ENCODE measurements around the gene KRT10.

Gene KRT10

GRCh38 chr17:40849723-40850122 is 27.3 kb upstream of the KRT10 start:
- Histone ChIP-seq H3K4me3 (ENCODE audit: low read length) (no peak overlapping the region), H3K4me1 (ENCODE audit: control insufficient read depth, insufficient read depth, low read length) (no peaks in the 10 kb centered on the region), H3K9ac (ENCODE audit: low read length) (no peak overlapping the region), H3K27me3 (ENCODE audit: control insufficient read depth, insufficient read depth, low read length) (no peaks in the 10 kb centered on the region), H3K36me3 (ENCODE audit: control insufficient read depth, insufficient read depth, low read length) (no peaks in the 10 kb centered on the region), H3K27ac (ENCODE audit: low read depth, low read length) (no peak overlapping the region)

DNA sequence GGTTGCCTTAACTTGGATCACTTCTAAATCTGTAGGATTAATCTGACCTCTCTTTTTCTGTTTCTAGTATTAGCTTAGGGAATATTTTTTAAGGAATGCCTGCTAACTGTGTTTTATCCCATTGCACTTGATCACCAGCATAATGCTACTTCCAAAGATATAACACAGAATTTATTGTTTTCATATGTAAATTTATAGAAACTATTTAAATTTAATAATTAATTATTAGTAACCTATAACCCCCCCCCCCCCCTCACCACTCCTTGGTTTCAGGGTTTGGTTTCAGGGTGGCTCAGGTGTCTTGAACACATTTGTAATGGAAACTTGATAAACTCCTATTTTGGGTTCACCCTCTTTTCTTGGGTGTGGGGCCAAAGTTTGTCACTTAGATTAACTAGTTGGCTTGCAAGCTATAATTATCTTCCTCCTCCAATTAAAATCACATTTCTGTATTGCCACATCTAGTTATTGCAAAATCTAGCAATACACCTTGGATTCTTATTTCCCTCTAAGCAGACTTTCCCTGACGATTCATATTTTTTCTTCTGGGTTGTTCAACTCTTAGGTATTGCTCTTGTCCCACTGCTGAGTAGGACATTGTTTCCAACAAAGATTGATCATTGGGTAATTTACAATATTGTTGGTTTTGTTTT is 26.3 kb upstream of the KRT10 start:
- H3K4me3 ChIP-seq (ENCODE audit: low read length): no peak overlapping the region
- H3K9ac ChIP-seq (ENCODE audit: low read length): no peak overlapping the region
- H3K27me3 ChIP-seq (ENCODE audit: control insufficient read depth, insufficient read depth, low read length): no peaks in the 10 kb centered on the region
- H3K36me3 ChIP-seq (ENCODE audit: control insufficient read depth, insufficient read depth, low read length): no peaks in the 10 kb centered on the region
- H3K27ac ChIP-seq (ENCODE audit: low read depth, low read length): no peak overlapping the region
- no peaks in the 10 kb centered on the region for H3K4me1 ChIP-seq (ENCODE audit: control insufficient read depth, insufficient read depth, low read length)

- H3K27ac ChIP-seq (ENCODE audit: low read depth, low read length): no peak overlapping the region
- no peak overlapping the region for H3K9ac ChIP-seq (ENCODE audit: low read length)
- no peak overlapping the region for H3K4me3 ChIP-seq (ENCODE audit: low read length)
- no peaks in the 10 kb centered on the region for H3K27me3 ChIP-seq (ENCODE audit: control insufficient read depth, insufficient read depth, low read length)
- H3K4me1 ChIP-seq (ENCODE audit: control insufficient read depth, insufficient read depth, low read length): no peaks in the 10 kb centered on the region
- no peaks in the 10 kb centered on the region for H3K36me3 ChIP-seq (ENCODE audit: control insufficient read depth, insufficient read depth, low read length)
Observed at GRCh38 chr17:40846515-40847144, 24.2 kb upstream of the KRT10 start.

GRCh38 chr17:40844671-40845107 is 22.3 kb upstream of the KRT10 start:
- H3K4me3 ChIP-seq (ENCODE audit: low read length): no peak overlapping the region
- no peaks in the 10 kb centered on the region for H3K27me3 ChIP-seq (ENCODE audit: control insufficient read depth, insufficient read depth, low read length)
- no peaks in the 10 kb centered on the region for H3K36me3 ChIP-seq (ENCODE audit: control insufficient read depth, insufficient read depth, low read length)
- H3K27ac ChIP-seq (ENCODE audit: low read depth, low read length): no peak overlapping the region
- no peaks in the 10 kb centered on the region for H3K4me1 ChIP-seq (ENCODE audit: control insufficient read depth, insufficient read depth, low read length)
- no peak overlapping the region for H3K9ac ChIP-seq (ENCODE audit: low read length)

GRCh38 chr17:40843242-40843641 is 20.8 kb upstream of the KRT10 start:
- no peaks in the 10 kb centered on the region for H3K27me3 ChIP-seq (ENCODE audit: control insufficient read depth, insufficient read depth, low read length)
- H3K4me3 ChIP-seq (ENCODE audit: low read length): no peak overlapping the region
- H3K9ac ChIP-seq (ENCODE audit: low read length): no peak overlapping the region
- no peaks in the 10 kb centered on the region for H3K36me3 ChIP-seq (ENCODE audit: control insufficient read depth, insufficient read depth, low read length)
- H3K27ac ChIP-seq (ENCODE audit: low read depth, low read length): no peak overlapping the region
- H3K4me1 ChIP-seq (ENCODE audit: control insufficient read depth, insufficient read depth, low read length): no peaks in the 10 kb centered on the region

- H3K27me3 ChIP-seq (ENCODE audit: control insufficient read depth, insufficient read depth, low read length): no peaks in the 10 kb centered on the region
- no peak overlapping the region for H3K27ac ChIP-seq (ENCODE audit: low read depth, low read length)
- H3K4me3 ChIP-seq (ENCODE audit: low read length): no peak overlapping the region
- no peaks in the 10 kb centered on the region for H3K4me1 ChIP-seq (ENCODE audit: control insufficient read depth, insufficient read depth, low read length)
- H3K36me3 ChIP-seq (ENCODE audit: control insufficient read depth, insufficient read depth, low read length): no peaks in the 10 kb centered on the region
- no peak overlapping the region for H3K9ac ChIP-seq (ENCODE audit: low read length)
Observed at GRCh38 chr17:40841246-40841645, 18.8 kb upstream of the KRT10 start.

DNA sequence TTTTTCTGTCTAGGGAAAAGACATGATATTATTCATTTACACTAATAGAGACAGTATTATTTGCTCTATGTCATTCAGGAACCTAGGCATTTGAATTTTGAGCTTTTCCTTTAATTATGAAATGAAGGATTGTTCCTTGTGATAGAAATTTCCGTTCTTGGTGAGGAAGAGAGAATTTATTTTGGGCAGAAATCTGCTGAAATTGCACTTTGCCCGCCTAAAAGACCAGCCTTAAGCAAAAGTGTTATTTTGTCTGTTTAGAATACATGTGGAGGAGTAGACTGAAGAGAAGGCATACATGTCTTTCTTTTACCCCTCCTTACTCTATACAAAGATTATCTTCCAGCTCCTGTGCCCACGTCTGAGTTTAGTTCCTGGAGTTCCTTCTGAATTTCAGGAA is 16.8 kb upstream of the KRT10 start:
- no peak overlapping the region for H3K4me3 ChIP-seq (ENCODE audit: low read length)
- no peak overlapping the region for H3K27ac ChIP-seq (ENCODE audit: low read depth, low read length)
- no peak overlapping the region for H3K9ac ChIP-seq (ENCODE audit: low read length)
- no peaks in the 10 kb centered on the region for H3K27me3 ChIP-seq (ENCODE audit: control insufficient read depth, insufficient read depth, low read length)
- peaks cover 3% of the 10 kb centered on the region for H3K36me3 ChIP-seq (ENCODE audit: control insufficient read depth, insufficient read depth, low read length)
- H3K4me1 ChIP-seq (ENCODE audit: control insufficient read depth, insufficient read depth, low read length): no peaks in the 10 kb centered on the region

GRCh38 chr17:40836020-40836419 is 13.6 kb upstream of the KRT10 start:
- Histone ChIP-seq H3K4me3 (ENCODE audit: low read length) (no peak overlapping the region), H3K9ac (ENCODE audit: low read length) (no peak overlapping the region), H3K27me3 (ENCODE audit: control insufficient read depth, insufficient read depth, low read length) (no peaks in the 10 kb centered on the region), H3K4me1 (ENCODE audit: control insufficient read depth, insufficient read depth, low read length) (no peaks in the 10 kb centered on the region), H3K27ac (ENCODE audit: low read depth, low read length) (no peak overlapping the region), H3K36me3 (ENCODE audit: control insufficient read depth, insufficient read depth, low read length) (peaks cover 3% of the 10 kb centered on the region)

GRCh38 chr17:40833882-40834281 is 11.5 kb upstream of the KRT10 start:
- H3K4me3 ChIP-seq (ENCODE audit: low read length): no peak overlapping the region
- H3K27ac ChIP-seq (ENCODE audit: low read depth, low read length): no peak overlapping the region
- peaks cover 3% of the 10 kb centered on the region for H3K36me3 ChIP-seq (ENCODE audit: control insufficient read depth, insufficient read depth, low read length)
- no peaks in the 10 kb centered on the region for H3K27me3 ChIP-seq (ENCODE audit: control insufficient read depth, insufficient read depth, low read length)
- no peaks in the 10 kb centered on the region for H3K4me1 ChIP-seq (ENCODE audit: control insufficient read depth, insufficient read depth, low read length)
- H3K9ac ChIP-seq (ENCODE audit: low read length): no peak overlapping the region

- H3K36me3 ChIP-seq (ENCODE audit: control insufficient read depth, insufficient read depth, low read length): peaks cover 3% of the 10 kb centered on the region
- no peak overlapping the region for H3K4me3 ChIP-seq (ENCODE audit: low read length)
- H3K27ac ChIP-seq (ENCODE audit: low read depth, low read length): no peak overlapping the region
Observed at GRCh38 chr17:40832840-40833239, 10.4 kb upstream of the KRT10 start.

DNA sequence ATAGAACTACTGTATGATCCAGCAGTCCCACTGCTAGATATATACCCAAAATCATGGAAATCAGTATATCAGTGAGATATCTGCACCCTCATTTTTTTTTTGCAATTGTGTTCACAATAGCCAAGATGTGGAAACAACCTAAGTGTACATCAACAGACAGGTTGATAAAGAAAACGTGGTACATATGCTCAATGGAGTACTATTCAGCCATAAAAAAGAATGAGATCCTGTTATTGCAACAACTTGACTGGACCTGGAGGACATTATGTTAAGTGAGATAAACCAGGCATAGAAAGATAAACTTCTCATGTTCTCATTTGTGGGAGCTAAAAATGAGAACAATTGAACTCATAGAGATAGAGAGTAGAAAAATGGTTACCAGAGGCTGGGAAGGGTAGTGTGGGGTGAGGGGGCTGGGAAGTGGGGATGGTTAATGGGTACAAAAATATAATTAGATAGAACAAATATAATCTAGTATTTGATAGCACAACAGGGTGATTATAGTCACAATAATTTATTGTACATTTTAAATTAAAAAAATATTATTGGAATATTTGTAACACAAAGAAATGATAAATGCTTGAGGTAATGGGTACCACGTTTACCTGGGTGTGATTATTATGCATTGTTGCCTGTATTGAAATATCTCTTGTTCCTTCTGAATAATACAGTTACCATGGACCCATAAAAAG is 7.8 kb upstream of the KRT10 start:
- H3K4me1 ChIP-seq (ENCODE audit: control insufficient read depth, insufficient read depth, low read length): no peaks in the 10 kb centered on the region
- no peaks in the 10 kb centered on the region for H3K36me3 ChIP-seq (ENCODE audit: control insufficient read depth, insufficient read depth, low read length)
- H3K27ac ChIP-seq (ENCODE audit: low read depth, low read length): no peak overlapping the region
- no peak overlapping the region for H3K4me3 ChIP-seq (ENCODE audit: low read length)
- H3K27me3 ChIP-seq (ENCODE audit: control insufficient read depth, insufficient read depth, low read length): no peaks in the 10 kb centered on the region
- no peak overlapping the region for H3K9ac ChIP-seq (ENCODE audit: low read length)

More at GRCh38 chr17:40832840-40833239, 10.4 kb upstream of the KRT10 start:
- no peak overlapping the region for H3K9ac ChIP-seq (ENCODE audit: low read length)
- H3K27me3 ChIP-seq (ENCODE audit: control insufficient read depth, insufficient read depth, low read length): no peaks in the 10 kb centered on the region
- H3K4me1 ChIP-seq (ENCODE audit: control insufficient read depth, insufficient read depth, low read length): no peaks in the 10 kb centered on the region

- Histone ChIP-seq H3K4me1 (ENCODE audit: control insufficient read depth, insufficient read depth, low read length) (no peaks in the 10 kb centered on the region), H3K9ac (ENCODE audit: low read length) (no peak overlapping the region), H3K36me3 (ENCODE audit: control insufficient read depth, insufficient read depth, low read length) (no peaks in the 10 kb centered on the region), H3K27ac (ENCODE audit: low read depth, low read length) (no peak overlapping the region), H3K27me3 (ENCODE audit: control insufficient read depth, insufficient read depth, low read length) (no peaks in the 10 kb centered on the region), H3K4me3 (ENCODE audit: low read length) (no peak overlapping the region)
Observed at GRCh38 chr17:40828454-40829044, 6.1 kb upstream of the KRT10 start.
